ENCODE results near the gene MAP9. TPM values are rescaled to one million over a fixed set of nuclear protein-coding genes. Genes with fewer than 3 reads are reported as not detected.
"Not testable (repeated sequence)": the region's sequence is repeated elsewhere in the genome, so short reads cannot be mapped to it uniquely, and the experiment has no call there.

Gene MAP9
- total RNA-seq = 1.7 TPM

GRCh38 chr4:155376387-155377268 is at the start of gene MAP9:
TSS of gene MAP9 (minus strand) at chr4:155376965. CDS start at chr4:155375850, 1,115 bp downstream.
- peak; percentile 96 for ATAC-seq

GRCh38 chr4:155424778-155425177 is 48.0 kb upstream of the MAP9 start:
- not testable (repeated sequence) for ATAC-seq

GRCh38 chr4:155423671-155424070 is 46.9 kb upstream of the MAP9 start:
- ATAC-seq = no peak

GRCh38 chr4:155419266-155419665 is 42.5 kb upstream of the MAP9 start:
- ATAC-seq = peak; percentile 80

- ATAC-seq = no peak
Measured at GRCh38 chr4:155415662-155416061, 38.9 kb upstream of the MAP9 start.

- ATAC-seq = no peak
Measured at GRCh38 chr4:155413451-155413850, 36.7 kb upstream of the MAP9 start.

GRCh38 chr4:155411546-155411945 is 34.8 kb upstream of the MAP9 start:
- ATAC-seq = no peak

GRCh38 chr4:155408796-155409195 is 32.0 kb upstream of the MAP9 start:
- ATAC-seq = no peak

GRCh38 chr4:155407480-155407879 is 30.7 kb upstream of the MAP9 start:
- no peak for ATAC-seq

GRCh38 chr4:155405059-155405458 is 28.3 kb upstream of the MAP9 start:
- no peak for ATAC-seq

- no peak for ATAC-seq
Measured at GRCh38 chr4:155403886-155404285, 27.1 kb upstream of the MAP9 start.

GRCh38 chr4:155402941-155403340 is 26.2 kb upstream of the MAP9 start:
- ATAC-seq = no peak

- ATAC-seq = no peak
Measured at GRCh38 chr4:155400893-155401292, 24.1 kb upstream of the MAP9 start.

- no peak for ATAC-seq
Measured at GRCh38 chr4:155399974-155400697, 23.4 kb upstream of the MAP9 start.

GRCh38 chr4:155392481-155393184 is 15.9 kb upstream of the MAP9 start:
- ATAC-seq = no peak

GRCh38 chr4:155391932-155392331 is 15.2 kb upstream of the MAP9 start:
- no peak for ATAC-seq

GRCh38 chr4:155388162-155388561 is 11.4 kb upstream of the MAP9 start:
- ATAC-seq = peak; percentile 15

- no peak for ATAC-seq
Measured at GRCh38 chr4:155383541-155383940, 6.8 kb upstream of the MAP9 start.

GRCh38 chr4:155377276-155377675 is 511 bp upstream of the MAP9 start:
- ATAC-seq = no peak

- no peak for ATAC-seq
Measured at GRCh38 chr4:155371432-155372043, 5.2 kb downstream of the MAP9 start.

GRCh38 chr4:155367608-155368007 is 9.2 kb downstream of the MAP9 start:
- ATAC-seq = peak; percentile 59

GRCh38 chr4:155353923-155354540 is 22.7 kb downstream of the MAP9 start:
- peak; percentile 43 for ATAC-seq
